Lower lobe of right lung (tissue), 2 donors: ENCODE data around the gene CCDC28A. TPM values are rescaled to one million over a fixed set of nuclear protein-coding genes. Genes with fewer than 3 reads are reported as not detected.

ENCODE experiments used
- ATAC-seq, 2 donors: fragments of 200-7000 bp; cut with Tn5 transposase; one replicate each; pipeline ENCODE4 v1.9.1; 2020 to 2022; ENCODE audit warnings: mild to moderate bottlenecking in 2 of 2, moderate library complexity in 2 of 2
- DNase-seq: peaks from one replicate; pipeline ENCODE4 v3.0.0-alpha.2; 2020
- H3K27ac ChIP-seq: fragments of 200-600 bp; one replicate; pipeline ENCODE4 v1.8.0; 2022
- H3K27me3 ChIP-seq: fragments of 200-600 bp; one replicate; pipeline ENCODE4 v1.8.0; 2022; ENCODE audit warnings: low read depth
- H3K36me3 ChIP-seq: fragments of 200-600 bp; one replicate; pipeline ENCODE4 v1.8.0; 2022; ENCODE audit warnings: mild to moderate bottlenecking
- H3K4me1 ChIP-seq: fragments of 200-600 bp; one replicate; pipeline ENCODE4 v1.8.0; 2022
- H3K4me3 ChIP-seq: fragments of 200-600 bp; one replicate; pipeline ENCODE4 v1.8.0; 2022; ENCODE audit warnings: mild to moderate bottlenecking
- H3K9me3 ChIP-seq: fragments of 200-600 bp; one replicate; pipeline ENCODE4 v1.8.0; 2022
- intact Hi-C: fragments of 100-400 bp; cut with DNase I; formaldehyde crosslinking; loops from one replicate; pipeline ENCODE4 v1.11.0; 2022
- total RNA-seq: library from RNA; stranded (reverse); fragmentation: NEBNext Ultra II Directional; extraction: Animal tissue kit (Norgen Biotek cat#: 25700); gene quantifications from one replicate; pipeline ENCODE4 v1.2.1, GENCODE V29; 2021
- TF ChIP-seq, protein P1 (sequence below): fragments of 200-600 bp; IDR thresholded peaks from one replicate; pipeline ENCODE4 v1.8.0; 2022; ENCODE audit warnings: antibody characterized with exemption, mild to moderate bottlenecking
- donor health status: DM: no; HTN: yes; CAD: no; lungs with severe emphysema.

CCDC28A gene
- total RNA-seq, 1 donor from 2014 or later = 30.8 TPM

DNA sequence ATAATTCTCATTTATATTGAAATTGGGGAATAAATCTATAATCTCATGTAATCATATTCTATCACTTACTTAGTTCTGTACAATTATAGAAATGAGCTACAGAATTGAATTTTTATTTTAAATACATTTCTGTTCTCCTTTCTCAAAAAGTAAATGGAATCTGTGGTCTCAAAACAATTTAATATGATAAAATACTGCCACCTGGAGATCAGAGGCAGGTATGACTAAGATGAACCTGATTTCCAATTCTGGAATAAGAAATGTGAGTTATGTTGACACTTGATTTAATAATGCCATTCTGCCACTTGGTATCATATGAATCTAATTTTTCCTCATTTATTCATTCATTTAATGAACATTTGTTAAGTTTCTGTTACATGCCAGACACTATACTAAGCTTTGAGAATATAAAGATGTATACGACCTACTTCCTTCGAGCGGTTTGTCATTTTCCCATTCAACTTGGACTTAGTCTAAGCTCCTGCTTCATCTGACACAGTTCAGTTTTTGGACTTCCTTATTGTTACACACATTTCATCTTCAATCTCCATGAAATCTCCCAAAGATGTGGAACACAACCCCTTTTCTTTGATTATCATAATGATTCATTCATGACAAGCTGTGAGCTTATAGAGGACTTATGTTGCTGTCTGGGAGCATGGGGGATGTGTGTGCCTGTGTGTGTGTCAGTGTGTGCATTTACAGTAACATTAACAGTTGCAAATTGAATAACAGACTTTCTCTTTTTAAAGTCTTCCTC lies 7.5 kb upstream of the CCDC28A start:
- Histone ChIP-seq H3K4me1 (no peaks in the 10 kb centered on the region), H3K9me3 (no peaks in the 10 kb centered on the region), H3K27me3 (no peaks in the 10 kb centered on the region), H3K36me3 (no peaks in the 10 kb centered on the region), H3K4me3 (no peak overlapping the region), H3K27ac (no peak overlapping the region)
- DNase-seq (no peak), ATAC-seq (no peak)
- TF ChIP-seq, protein P1, sequence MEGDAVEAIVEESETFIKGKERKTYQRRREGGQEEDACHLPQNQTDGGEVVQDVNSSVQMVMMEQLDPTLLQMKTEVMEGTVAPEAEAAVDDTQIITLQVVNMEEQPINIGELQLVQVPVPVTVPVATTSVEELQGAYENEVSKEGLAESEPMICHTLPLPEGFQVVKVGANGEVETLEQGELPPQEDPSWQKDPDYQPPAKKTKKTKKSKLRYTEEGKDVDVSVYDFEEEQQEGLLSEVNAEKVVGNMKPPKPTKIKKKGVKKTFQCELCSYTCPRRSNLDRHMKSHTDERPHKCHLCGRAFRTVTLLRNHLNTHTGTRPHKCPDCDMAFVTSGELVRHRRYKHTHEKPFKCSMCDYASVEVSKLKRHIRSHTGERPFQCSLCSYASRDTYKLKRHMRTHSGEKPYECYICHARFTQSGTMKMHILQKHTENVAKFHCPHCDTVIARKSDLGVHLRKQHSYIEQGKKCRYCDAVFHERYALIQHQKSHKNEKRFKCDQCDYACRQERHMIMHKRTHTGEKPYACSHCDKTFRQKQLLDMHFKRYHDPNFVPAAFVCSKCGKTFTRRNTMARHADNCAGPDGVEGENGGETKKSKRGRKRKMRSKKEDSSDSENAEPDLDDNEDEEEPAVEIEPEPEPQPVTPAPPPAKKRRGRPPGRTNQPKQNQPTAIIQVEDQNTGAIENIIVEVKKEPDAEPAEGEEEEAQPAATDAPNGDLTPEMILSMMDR = peak; percentile 66
- intact Hi-C loops = loop anchor here (5.0 kb wide), 1 partner anchor 174 kb away; no protein-coding TSS in a partner anchor

DNA sequence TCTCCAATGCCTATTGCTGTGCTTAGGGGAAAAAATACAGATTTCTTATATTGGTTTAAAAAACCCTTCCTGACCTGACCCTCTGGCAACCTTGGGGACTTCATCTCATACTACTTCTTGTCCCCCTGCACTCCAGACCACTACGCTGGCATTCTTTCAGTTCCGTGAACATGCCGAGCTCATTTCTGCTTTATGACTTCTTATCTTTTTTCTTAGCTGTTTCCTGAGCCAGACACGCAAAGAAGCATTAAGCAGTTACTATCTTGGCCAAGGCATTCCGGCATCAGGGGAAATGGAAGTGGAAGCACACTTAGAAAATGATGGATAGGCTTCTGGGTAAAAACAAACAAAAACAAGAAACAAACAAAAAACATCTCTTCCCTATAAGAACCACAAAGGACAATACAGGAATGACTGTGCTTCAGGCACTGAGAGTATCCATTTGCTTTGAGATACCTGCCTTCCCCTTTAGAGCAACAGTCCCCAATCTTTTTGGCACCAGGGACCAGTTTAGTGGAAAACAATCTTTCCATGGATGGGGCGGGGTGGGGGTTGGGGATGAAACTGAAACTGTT lies 4.4 kb upstream of the CCDC28A start:
- Histone ChIP-seq H3K27ac (no peak overlapping the region), H3K27me3 (no peaks in the 10 kb centered on the region), H3K9me3 (no peaks in the 10 kb centered on the region), H3K4me1 (peaks cover 9% of the 10 kb centered on the region), H3K4me3 (no peak overlapping the region), H3K36me3 (no peaks in the 10 kb centered on the region)
- TF ChIP-seq, protein P1 = no peak
- ATAC-seq = no peak
- intact Hi-C loops = loop anchor here (5.0 kb wide), 1 partner anchor 177 kb away; no protein-coding TSS in a partner anchor
- no peak for DNase-seq

DNA sequence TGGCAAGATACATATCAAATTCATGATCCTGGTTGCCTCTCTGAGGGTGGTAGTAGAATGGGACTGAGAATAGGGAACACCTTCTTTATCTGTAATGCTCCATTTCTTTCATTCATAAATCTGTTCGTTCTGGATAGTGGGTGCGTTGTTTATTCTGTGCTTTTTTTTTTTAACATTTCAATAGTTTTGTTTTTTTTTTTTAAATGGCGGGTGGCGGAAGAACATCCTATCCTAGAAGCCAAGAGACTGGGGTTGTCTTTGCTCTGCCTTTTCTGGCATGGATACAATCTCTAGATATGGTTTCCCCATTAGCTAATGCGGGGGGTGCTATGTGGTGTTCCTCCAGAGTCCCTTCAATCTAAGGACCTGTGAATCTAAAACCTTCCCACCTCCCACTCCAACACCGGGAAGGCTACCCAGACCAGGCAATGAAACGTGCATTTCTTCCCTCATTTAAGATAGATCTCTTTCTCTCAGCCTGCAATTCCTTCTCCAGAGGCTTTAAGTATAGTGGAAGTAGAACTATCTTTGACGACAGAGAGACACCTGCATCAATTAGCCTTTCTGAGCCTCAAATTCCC lies 883 bp upstream of the CCDC28A start:
- H3K4me1 ChIP-seq = peaks cover 19% of the 10 kb centered on the region
- ATAC-seq (no peak), DNase-seq (no peak)
- H3K27me3 ChIP-seq = no peaks in the 10 kb centered on the region
- TF ChIP-seq, protein P1 = no peak
- intact Hi-C loops = no loop called here
- H3K36me3 ChIP-seq = peaks cover 19% of the 10 kb centered on the region
- H3K27ac ChIP-seq = peak overlapping the region; percentile 97
- no peaks in the 10 kb centered on the region for H3K9me3 ChIP-seq
- H3K4me3 ChIP-seq = peak overlapping the region; percentile 91

DNA sequence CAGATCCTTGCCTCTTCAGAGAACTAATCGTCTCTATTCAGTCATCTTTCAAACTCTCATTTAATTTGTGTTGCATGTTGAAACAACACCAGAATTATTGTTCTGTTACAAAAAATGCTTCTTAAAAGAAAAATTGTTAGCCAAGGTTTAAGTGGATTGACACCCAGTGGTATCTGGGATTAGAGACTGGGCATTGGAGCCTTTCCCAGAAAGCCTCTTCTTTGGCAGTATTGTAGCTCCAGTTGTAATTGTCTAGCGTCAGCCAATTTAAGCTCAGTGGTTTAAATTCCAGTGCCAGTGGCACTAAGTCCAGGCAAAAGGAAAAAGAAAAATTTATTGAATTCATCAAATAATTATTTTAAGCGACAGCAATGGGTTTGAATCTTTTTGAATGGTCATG lies 801 bp downstream of the CCDC28A start:
- DNase-seq (no peak), ATAC-seq (no peak)
- TF ChIP-seq, protein P1 = no peak
- H3K36me3 ChIP-seq = peaks cover 32% of the 10 kb centered on the region
- intact Hi-C loops = no loop called here
- H3K27ac ChIP-seq = peak overlapping the region; percentile 97
- no peaks in the 10 kb centered on the region for H3K27me3 ChIP-seq
- peaks cover 19% of the 10 kb centered on the region for H3K4me1 ChIP-seq
- peak overlapping the region; percentile 91 for H3K4me3 ChIP-seq
- H3K9me3 ChIP-seq = no peaks in the 10 kb centered on the region

DNA sequence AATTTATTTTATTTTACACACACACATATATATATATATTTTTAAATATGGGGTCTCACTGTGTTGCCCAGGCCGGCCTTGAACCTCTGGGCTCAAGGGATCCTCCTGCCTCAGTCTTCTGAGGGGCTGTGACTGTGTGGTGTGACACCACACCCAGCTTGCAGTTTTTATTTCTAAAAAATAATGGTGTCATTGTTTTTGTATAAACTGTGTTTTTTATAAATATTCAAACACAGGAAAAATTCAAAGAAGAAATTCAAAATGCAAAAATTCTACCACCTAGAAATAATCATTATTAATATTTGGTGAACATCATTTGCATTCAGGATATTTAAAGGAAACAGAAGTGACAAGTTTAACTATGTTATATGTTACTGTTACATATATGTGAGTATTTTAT lies 3.1 kb downstream of the CCDC28A start:
- DNase-seq (no peak), ATAC-seq (no peak)
- H3K27me3 ChIP-seq = no peaks in the 10 kb centered on the region
- H3K36me3 ChIP-seq = peaks cover 52% of the 10 kb centered on the region
- intact Hi-C loops = no loop called here
- H3K4me3 ChIP-seq = no peak overlapping the region
- H3K4me1 ChIP-seq = peaks cover 19% of the 10 kb centered on the region
- TF ChIP-seq, protein P1 = no peak
- no peaks in the 10 kb centered on the region for H3K9me3 ChIP-seq
- no peak overlapping the region for H3K27ac ChIP-seq
